Endothelial cell of umbilical vein (primary cell): ENCODE measurements around the gene ATP5MK. TPM values are rescaled to one million over a fixed set of nuclear protein-coding genes. Genes with fewer than 3 reads are reported as not detected.

Experiments used
- BruUV-seq: library from RNA; stranded (reverse); fragments of 400-500 nt; replicated peaks from 2 replicates; lab custom pipeline; 2021; lab: Mats Ljungman, UMichigan
- CTCF ChIA-PET: fragments of 300-600, 350-600 bp; sonication (Branson Sonifier 250); formaldehyde crosslinking; loops from one replicate; lab custom pipeline; 2021; ENCODE audit warnings: antibody characterized with exemption, inconsistent platforms; lab: Charles Lee
- POLR2A ChIA-PET: fragments of 300-600, 350-600 bp; sonication (Branson Sonifier 250); formaldehyde crosslinking; loops from one replicate; lab custom pipeline; 2021; ENCODE audit warnings: antibody characterized with exemption, inconsistent platforms; lab: Charles Lee
- DNase-seq: peaks from one replicate; pipeline ENCODE4 v3.0.0-alpha.2; 2011; ENCODE audit warnings: low read depth, low spot score
- FAIRE-seq: peaks from 2 replicates; lab custom pipeline; 2011; peaks lifted over from hg19 to GRCh38; lab: Jason Lieb, UNC
- H2AFZ ChIP-seq: 2 replicates; pipeline ENCODE4 v1.6.0; 2012; ENCODE audit warnings: low read depth, low read length, control low read depth, inconsistent platforms
- H3K27ac ChIP-seq: 2 replicates; pipeline ENCODE4 v1.5.1; 2011; ENCODE audit warnings: low read depth, mild to moderate bottlenecking, control low read depth, low read length, moderate library complexity; ENCODE audit not compliant: insufficient read depth
- H3K27me3 ChIP-seq, 2 experiments: 2 replicates each; pipeline versions ENCODE4 v1.6.0 to v1.6.1; 2011; ENCODE audit warnings: low read length in 2 of 2, mixed read lengths in 1 of 2; ENCODE audit not compliant: control insufficient read depth in 2 of 2, insufficient read depth in 2 of 2
- H3K36me3 ChIP-seq, 2 experiments: 2 replicates in 1 of 2; 3 replicates in 1 of 2; pipeline ENCODE4 v1.5.1; 2011; ENCODE audit warnings: low read length in 2 of 2, mild to moderate bottlenecking in 1 of 2, moderate library complexity in 1 of 2; ENCODE audit not compliant: control insufficient read depth in 2 of 2, insufficient read depth in 2 of 2; ENCODE audit errors: extremely low read depth in 1 of 2
- H3K4me1 ChIP-seq: 3 replicates; pipeline ENCODE4 v1.5.1; 2011; ENCODE audit warnings: mild to moderate bottlenecking, low read length; ENCODE audit not compliant: control insufficient read depth, insufficient read depth; ENCODE audit errors: extremely low read depth
- H3K4me2 ChIP-seq: 2 replicates; pipeline ENCODE4 v1.6.1; 2011; ENCODE audit warnings: low read length, control low read depth, mixed read lengths; ENCODE audit not compliant: insufficient read depth
- H3K4me3 ChIP-seq, 3 experiments: fragments of 200-600 bp in 1 of 3; sonication (generic), shearing (Covaris generic) in 1 of 3; replicated peaks in 1 of 3; 2 replicates each; pipeline ENCODE4 v1.5.1; 2011 to 2016; ENCODE audit warnings: control low read depth in 3 of 3, low read length in 3 of 3, mild to moderate bottlenecking in 2 of 3, inconsistent platforms in 1 of 3, low read depth in 1 of 3, moderate library complexity in 1 of 3; ENCODE audit not compliant: insufficient read depth in 1 of 3
- H3K79me2 ChIP-seq: 2 replicates; pipeline ENCODE4 v1.6.0; 2012; ENCODE audit warnings: low read length, inconsistent platforms; ENCODE audit not compliant: control insufficient read depth, insufficient read depth
- H3K9ac ChIP-seq: replicated peaks from 2 replicates; pipeline ENCODE3; 2011; ENCODE audit warnings: low read length, control low read depth; ENCODE audit not compliant: insufficient read depth; ENCODE audit errors: extremely low read depth
- H3K9me1 ChIP-seq: replicated peaks from 3 replicates; pipeline ENCODE4 v1.6.0; 2011; ENCODE audit warnings: mild to moderate bottlenecking, low read length; ENCODE audit not compliant: control insufficient read depth, insufficient read depth; ENCODE audit errors: extremely low read depth
- H3K9me3 ChIP-seq: replicated peaks from 2 replicates; pipeline ENCODE4 v1.5.1; 2012; ENCODE audit warnings: low read length, inconsistent platforms; ENCODE audit not compliant: control insufficient read depth, insufficient read depth
- H4K20me1 ChIP-seq: replicated peaks from 2 replicates; pipeline ENCODE3; 2011; ENCODE audit warnings: mild to moderate bottlenecking, low read length; ENCODE audit not compliant: control insufficient read depth, insufficient read depth; ENCODE audit errors: extremely low read depth
- EZH2 ChIP-seq: IDR thresholded peaks from 2 replicates; pipeline ENCODE4 v1.6.1; 2012; ENCODE audit warnings: borderline replicate concordance, low read depth, mild to moderate bottlenecking, moderate library complexity, low read length, inconsistent platforms; ENCODE audit not compliant: severe bottlenecking
- FOS ChIP-seq: IDR thresholded peaks from 2 replicates; pipeline ENCODE4 v1.6.1; 2011; ENCODE audit warnings: mild to moderate bottlenecking, low read length, moderate library complexity, borderline replicate concordance; ENCODE audit not compliant: insufficient read depth
- GATA2 ChIP-seq: IDR thresholded peaks from 2 replicates; pipeline ENCODE4 v1.7.0; 2011; ENCODE audit warnings: low read depth, mild to moderate bottlenecking, moderate library complexity, mixed read lengths, low read length; ENCODE audit not compliant: insufficient read length, insufficient read depth
- JUN ChIP-seq: IDR thresholded peaks from 2 replicates; pipeline ENCODE4 v1.6.1; 2011; ENCODE audit warnings: borderline replicate concordance, low read depth; ENCODE audit not compliant: insufficient read length, insufficient read depth
- MYC ChIP-seq: IDR thresholded peaks from one replicate; pipeline ENCODE4 v1.6.1; 2011; ENCODE audit warnings: mild to moderate bottlenecking, low read depth, low read length
- POLR2A ChIP-seq: IDR thresholded peaks from 2 replicates; pipeline ENCODE4 v1.6.1; 2012; ENCODE audit warnings: low read depth, mild to moderate bottlenecking, control low read depth, low read length
- POLR2AphosphoS5 ChIP-seq: IDR thresholded peaks from 2 replicates; pipeline ENCODE4 v1.6.1; 2012; ENCODE audit warnings: low read depth, mild to moderate bottlenecking, control low read depth, low read length, moderate library complexity; ENCODE audit not compliant: insufficient read depth
- dilution Hi-C: fragments of 300-500 bp; cut with MboI; formaldehyde crosslinking; loops from one replicate; pipeline ENCODE4 v1.15.0; 2019; ENCODE audit warnings: low sequenced_read_pairs; ENCODE audit not compliant: extremely low pct_ligation_motif_present
- intact Hi-C: fragments of 100-400 bp; cut with micrococcal nuclease; formaldehyde crosslinking; loops from one replicate; pipeline ENCODE4 v1.10.0; 2022
- polyA plus RNA-seq, 4 experiments: library from polyadenylated mRNA; depleted of rRNA in 3 of 4; stranded (reverse) in 3 of 4; unstranded in 1 of 4; fragments of >200 nt; gene quantifications; 2 replicates each; pipeline versions ENCODE4 v1.2.1 to v1.2.3, GENCODE V29; 2011 to 2012; ENCODE audit warnings: missing spikeins in 1 of 4
- total RNA-seq: library from RNA; stranded (reverse); gene quantifications from 2 replicates; pipeline ENCODE4 v1.2.3, GENCODE V29; 2021
- TF ChIP-seq, protein P1 (sequence below), 2 donors: IDR thresholded peaks; 1 replicate in 1 of 2; 2 replicates in 1 of 2; pipeline ENCODE4 v1.5.1; 2011; ENCODE audit warnings: low read length in 2 of 2, mild to moderate bottlenecking in 2 of 2, moderate library complexity in 2 of 2, control low read depth in 1 of 2, inconsistent platforms in 1 of 2, low read depth in 1 of 2; ENCODE audit not compliant: insufficient read depth in 1 of 2; ENCODE audit errors: extremely low read depth in 1 of 2
- TF ChIP-seq, protein P2 (sequence below): IDR thresholded peaks from 2 replicates; pipeline ENCODE4 v1.6.1; 2011; ENCODE audit not compliant: insufficient read depth, insufficient read length

ATP5MK gene
- total and polyA plus RNA-seq, 2 donors (not counting 3 experiments of a cell fraction or from before 2014, with no cell fraction given): 295 to 407 TPM

DNA sequence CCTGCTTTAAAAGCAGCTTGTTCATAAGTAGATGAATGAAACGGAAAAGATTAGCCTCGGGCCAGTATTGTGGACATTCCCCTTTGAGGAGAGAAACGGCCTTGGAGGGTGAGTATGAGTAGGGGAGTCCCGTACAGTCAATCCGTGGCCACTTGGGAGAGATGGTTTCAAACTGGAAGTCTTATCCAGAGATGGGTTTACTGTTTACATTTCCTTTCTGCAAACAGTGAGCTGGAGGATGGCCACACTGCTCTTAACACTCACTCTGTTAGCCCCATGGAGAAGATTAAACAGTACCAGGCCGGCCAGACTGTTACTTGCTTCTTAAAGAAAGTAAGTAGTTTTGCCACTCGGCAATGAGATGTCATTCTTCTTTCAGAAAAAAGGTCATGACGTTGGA is 35.6 kb upstream of the ATP5MK start:
- BruUV-seq: no TSS peak
- H3K4me1 ChIP-seq: peaks cover 9% of the 10 kb centered on the region
- intact Hi-C loops (loop anchor here (5.0 kb wide), 1 partner anchor 50 kb away; no protein-coding TSS in a partner anchor), dilution Hi-C loops (no loop called here)
- H3K36me3 ChIP-seq: peaks cover 16 to 29% of the 10 kb centered on the region in 2 experiments
- no peak overlapping the region for H3K9ac ChIP-seq
- TF ChIP-seq JUN (no peak), POLR2A (no peak), EZH2 (no peak), GATA2 (no peak), MYC (no peak), FOS (no peak), POLR2AphosphoS5 (no peak)
- TF ChIP-seq, protein P1, sequence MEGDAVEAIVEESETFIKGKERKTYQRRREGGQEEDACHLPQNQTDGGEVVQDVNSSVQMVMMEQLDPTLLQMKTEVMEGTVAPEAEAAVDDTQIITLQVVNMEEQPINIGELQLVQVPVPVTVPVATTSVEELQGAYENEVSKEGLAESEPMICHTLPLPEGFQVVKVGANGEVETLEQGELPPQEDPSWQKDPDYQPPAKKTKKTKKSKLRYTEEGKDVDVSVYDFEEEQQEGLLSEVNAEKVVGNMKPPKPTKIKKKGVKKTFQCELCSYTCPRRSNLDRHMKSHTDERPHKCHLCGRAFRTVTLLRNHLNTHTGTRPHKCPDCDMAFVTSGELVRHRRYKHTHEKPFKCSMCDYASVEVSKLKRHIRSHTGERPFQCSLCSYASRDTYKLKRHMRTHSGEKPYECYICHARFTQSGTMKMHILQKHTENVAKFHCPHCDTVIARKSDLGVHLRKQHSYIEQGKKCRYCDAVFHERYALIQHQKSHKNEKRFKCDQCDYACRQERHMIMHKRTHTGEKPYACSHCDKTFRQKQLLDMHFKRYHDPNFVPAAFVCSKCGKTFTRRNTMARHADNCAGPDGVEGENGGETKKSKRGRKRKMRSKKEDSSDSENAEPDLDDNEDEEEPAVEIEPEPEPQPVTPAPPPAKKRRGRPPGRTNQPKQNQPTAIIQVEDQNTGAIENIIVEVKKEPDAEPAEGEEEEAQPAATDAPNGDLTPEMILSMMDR (IDR thresholded peaks at IDR 0.05; ENCODE audit: extremely low read depth in 1 of 2, insufficient read depth in 1 of 2, low read depth in 1 of 2, low read length in 2 of 2): no peak
- TF ChIP-seq, protein P2, sequence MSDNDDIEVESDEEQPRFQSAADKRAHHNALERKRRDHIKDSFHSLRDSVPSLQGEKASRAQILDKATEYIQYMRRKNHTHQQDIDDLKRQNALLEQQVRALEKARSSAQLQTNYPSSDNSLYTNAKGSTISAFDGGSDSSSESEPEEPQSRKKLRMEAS: no peak
- no peaks in the 10 kb centered on the region for H3K79me2 ChIP-seq
- H3K27me3 ChIP-seq: no peaks in the 10 kb centered on the region
- H3K27ac ChIP-seq: no peak overlapping the region
- CTCF ChIA-PET: interaction anchor here (1.2 kb wide), 1 partner anchor 161 kb away, joined by 4 read pairs; no protein-coding TSS in a partner anchor
- no peaks in the 10 kb centered on the region for H4K20me1 ChIP-seq
- POLR2A ChIA-PET: no interaction called here
- H3K4me2 ChIP-seq: no peak overlapping the region
- no peak overlapping the region for H3K4me3 ChIP-seq
- DNase-seq: no peak
- H3K9me3 ChIP-seq: no peaks in the 10 kb centered on the region
- no peaks in the 10 kb centered on the region for H3K9me1 ChIP-seq
- FAIRE-seq: no peak
- no peak overlapping the region for H2AFZ ChIP-seq
